Body of pancreas (tissue), 4 donors: ENCODE measurements around the gene PHOX2A. TPM values are rescaled to one million over a fixed set of nuclear protein-coding genes. Genes with fewer than 3 reads are reported as not detected.

Source experiments
- ATAC-seq: fragments of 150-250 bp; one replicate; pipeline ENCODE4 v1.9.1; 2016
- DNase-seq, 4 donors: peaks; one replicate each; pipeline ENCODE4 v3.0.0-alpha.2; 2019
- H3K27ac ChIP-seq, 4 donors: fragments of 200-600 bp; sonication (generic); 1 replicate in 3 of 4; 2 replicates in 1 of 4; pipeline versions ENCODE4 v1.5.1 to v1.6.1; 2016 to 2019; ENCODE audit warnings: mild to moderate bottlenecking in 1 of 4, mixed read lengths in 1 of 4, moderate library complexity in 1 of 4
- H3K27me3 ChIP-seq, 2 donors: fragments of 200-600 bp; sonication (generic); one replicate each; pipeline ENCODE4 v1.6.0; 2016; ENCODE audit warnings: mild to moderate bottlenecking in 1 of 2
- H3K36me3 ChIP-seq, 2 donors: fragments of 200-600 bp; sonication (generic); replicated peaks in 1 of 2; 2 replicates each; pipeline ENCODE4 v1.5.1; 2016; ENCODE audit warnings: low read depth in 2 of 2; ENCODE audit not compliant: insufficient read depth in 1 of 2
- H3K4me1 ChIP-seq: fragments of 200-600 bp; sonication (generic); one replicate; pipeline ENCODE4 v1.6.0; 2016
- H3K4me3 ChIP-seq, 2 donors: fragments of 200-600 bp; sonication (generic); 1 replicate in 1 of 2; 2 replicates in 1 of 2; pipeline ENCODE4 v1.5.1; 2016 to 2019
- H3K9me3 ChIP-seq, 3 donors: fragments of 200-600 bp; sonication (generic); 1 replicate in 2 of 3; 2 replicates in 1 of 3; pipeline ENCODE4 v1.5.1; 2016
- POLR2A ChIP-seq, 3 donors: fragments of 450-650 bp; IDR thresholded peaks; one replicate each; pipeline ENCODE4 v1.6.1; 2016; ENCODE audit warnings: antibody characterized with exemption in 3 of 3, mild to moderate bottlenecking in 2 of 3
- WGBS, 2 donors: methylation state at CpG; one replicate each; pipeline ENCODE4 v1.1.5; 2017; 5-methylcytosine and 5-hydroxymethylcytosine counted together
- intact Hi-C: fragments of 100-400 bp; cut with DNase I; formaldehyde crosslinking; loops from one replicate; pipeline ENCODE4 v1.15.1; 2023
- total RNA-seq, 2 donors: library from RNA; depleted of rRNA; stranded (reverse); fragments of >200 nt; gene quantifications; one replicate each; pipeline ENCODE4 v1.1.0, GENCODE V29; 2016
- TF ChIP-seq, protein P1 (sequence below), 7 experiments: fragments of 450-650 bp in 4 of 7; fragments of 200-600 bp in 3 of 7; sonication (generic) in 3 of 7; IDR thresholded peaks; one replicate each; pipeline ENCODE4 v1.5.1; 2016 to 2019; ENCODE audit warnings: antibody characterized with exemption in 7 of 7

Gene PHOX2A
- total RNA-seq, 2 donors from 2014 or later = not detected

DNA sequence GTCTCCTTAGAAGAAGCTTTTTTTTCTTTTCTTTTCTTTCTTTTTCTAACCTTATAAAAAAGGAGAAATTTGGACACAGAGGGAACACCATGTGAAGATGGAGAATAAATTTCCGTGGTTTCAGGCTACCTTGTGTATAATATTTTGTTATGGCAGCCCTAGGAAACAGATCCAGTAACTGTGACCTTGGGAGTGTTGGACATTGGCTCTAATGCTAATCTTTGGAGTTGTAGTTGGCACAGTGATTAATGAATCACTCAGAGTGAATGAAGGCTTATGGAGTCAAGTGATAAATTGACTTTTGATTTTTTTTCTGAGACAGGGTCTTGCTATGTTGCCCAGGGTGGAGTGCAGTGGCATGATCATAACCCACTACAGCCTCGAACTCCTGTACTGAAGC is 15.5 kb upstream of the PHOX2A start:
- Histone ChIP-seq H3K4me3 (no peak overlapping the region), H3K36me3 (no peaks in the 10 kb centered on the region), H3K27ac (no peak overlapping the region), H3K9me3 (no peaks in the 10 kb centered on the region), H3K4me1 (no peaks in the 10 kb centered on the region), H3K27me3 (no peaks in the 10 kb centered on the region)
- WGBS, 2 donors = 54 to 57% methylated on average over 2 of the region's 2 CpGs
- TF ChIP-seq, protein P1, sequence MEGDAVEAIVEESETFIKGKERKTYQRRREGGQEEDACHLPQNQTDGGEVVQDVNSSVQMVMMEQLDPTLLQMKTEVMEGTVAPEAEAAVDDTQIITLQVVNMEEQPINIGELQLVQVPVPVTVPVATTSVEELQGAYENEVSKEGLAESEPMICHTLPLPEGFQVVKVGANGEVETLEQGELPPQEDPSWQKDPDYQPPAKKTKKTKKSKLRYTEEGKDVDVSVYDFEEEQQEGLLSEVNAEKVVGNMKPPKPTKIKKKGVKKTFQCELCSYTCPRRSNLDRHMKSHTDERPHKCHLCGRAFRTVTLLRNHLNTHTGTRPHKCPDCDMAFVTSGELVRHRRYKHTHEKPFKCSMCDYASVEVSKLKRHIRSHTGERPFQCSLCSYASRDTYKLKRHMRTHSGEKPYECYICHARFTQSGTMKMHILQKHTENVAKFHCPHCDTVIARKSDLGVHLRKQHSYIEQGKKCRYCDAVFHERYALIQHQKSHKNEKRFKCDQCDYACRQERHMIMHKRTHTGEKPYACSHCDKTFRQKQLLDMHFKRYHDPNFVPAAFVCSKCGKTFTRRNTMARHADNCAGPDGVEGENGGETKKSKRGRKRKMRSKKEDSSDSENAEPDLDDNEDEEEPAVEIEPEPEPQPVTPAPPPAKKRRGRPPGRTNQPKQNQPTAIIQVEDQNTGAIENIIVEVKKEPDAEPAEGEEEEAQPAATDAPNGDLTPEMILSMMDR (IDR thresholded peaks at IDR 0.05) = no peak
- TF ChIP-seq POLR2A (IDR thresholded peaks at IDR 0.05) = no peak
- intact Hi-C loops = no loop called here
- ATAC-seq = peak; percentile 27
- no peak for DNase-seq

DNA sequence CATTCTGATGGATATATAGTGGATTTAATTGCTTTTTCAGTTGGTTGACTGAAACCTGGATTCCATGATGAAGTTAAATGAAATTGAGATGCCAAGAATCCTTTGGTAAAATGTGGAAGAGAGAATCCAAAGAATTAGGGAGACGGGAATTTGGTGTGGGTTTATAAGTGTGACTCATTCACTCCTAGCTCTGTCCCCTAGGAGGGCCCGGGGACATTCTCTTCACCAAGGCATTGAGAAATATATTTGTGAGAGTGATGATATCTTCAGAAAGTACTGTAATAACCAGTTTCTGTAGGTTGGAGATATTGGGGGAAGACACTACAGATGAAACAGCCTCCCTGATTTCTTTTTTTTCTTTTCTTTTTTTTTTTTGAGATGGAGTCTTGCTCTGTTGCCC is 13.6 kb upstream of the PHOX2A start:
- Histone ChIP-seq H3K36me3 (no peaks in the 10 kb centered on the region), H3K27ac (no peak overlapping the region), H3K4me1 (no peaks in the 10 kb centered on the region), H3K4me3 (no peak overlapping the region), H3K9me3 (no peaks in the 10 kb centered on the region), H3K27me3 (no peaks in the 10 kb centered on the region)
- ATAC-seq (no peak), DNase-seq (no peak)
- TF ChIP-seq, protein P1 (IDR thresholded peaks at IDR 0.05) = no peak
- TF ChIP-seq POLR2A (IDR thresholded peaks at IDR 0.05) = no peak
- intact Hi-C loops = no loop called here
- 80 to 83% methylated on average over 2 of the region's 2 CpGs for WGBS, 2 donors

DNA sequence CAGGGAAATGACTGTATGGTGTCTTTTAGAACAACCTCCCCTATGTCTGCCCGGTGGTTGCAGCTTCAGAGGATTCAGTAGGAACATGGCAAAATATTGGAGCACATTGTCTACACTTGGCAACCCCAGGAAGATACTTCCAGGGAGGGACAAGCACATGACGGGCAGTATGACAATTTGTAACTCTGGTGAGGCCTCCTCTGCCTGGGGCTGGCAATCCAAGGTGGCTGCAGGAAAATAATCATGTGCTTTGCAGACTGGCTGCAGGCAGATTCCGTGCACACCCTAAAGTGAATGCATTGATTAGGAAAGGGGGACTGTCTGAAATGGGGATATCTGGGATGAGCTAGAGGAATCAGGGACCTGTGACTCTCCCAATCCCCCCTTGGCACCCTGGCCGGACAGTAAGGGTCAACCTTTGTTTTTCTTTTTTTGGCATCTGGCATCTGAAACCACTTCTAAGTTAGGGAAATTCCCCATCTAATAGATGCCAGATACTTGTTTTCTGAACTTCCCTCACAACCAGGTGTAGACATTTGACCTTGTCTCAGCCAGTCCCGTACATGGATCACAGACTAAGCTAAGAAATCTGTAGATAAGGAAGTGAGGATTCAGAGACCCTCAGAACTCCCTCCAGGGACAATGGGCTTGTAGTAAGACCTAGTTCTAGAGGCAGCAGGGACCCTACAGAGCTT is 10.5 kb upstream of the PHOX2A start:
- Histone ChIP-seq H3K4me3 (no peak overlapping the region), H3K36me3 (no peaks in the 10 kb centered on the region), H3K27me3 (no peaks in the 10 kb centered on the region), H3K4me1 (no peaks in the 10 kb centered on the region), H3K27ac (no peak overlapping the region), H3K9me3 (no peaks in the 10 kb centered on the region)
- WGBS, 2 donors = 62 to 65% methylated on average over 4 to 5 of the region's 5 CpGs
- TF ChIP-seq POLR2A (IDR thresholded peaks at IDR 0.05) = no peak
- TF ChIP-seq, protein P1 (IDR thresholded peaks at IDR 0.05) = no peak
- DNase-seq (no peak), ATAC-seq (no peak)
- intact Hi-C loops = no loop called here

DNA sequence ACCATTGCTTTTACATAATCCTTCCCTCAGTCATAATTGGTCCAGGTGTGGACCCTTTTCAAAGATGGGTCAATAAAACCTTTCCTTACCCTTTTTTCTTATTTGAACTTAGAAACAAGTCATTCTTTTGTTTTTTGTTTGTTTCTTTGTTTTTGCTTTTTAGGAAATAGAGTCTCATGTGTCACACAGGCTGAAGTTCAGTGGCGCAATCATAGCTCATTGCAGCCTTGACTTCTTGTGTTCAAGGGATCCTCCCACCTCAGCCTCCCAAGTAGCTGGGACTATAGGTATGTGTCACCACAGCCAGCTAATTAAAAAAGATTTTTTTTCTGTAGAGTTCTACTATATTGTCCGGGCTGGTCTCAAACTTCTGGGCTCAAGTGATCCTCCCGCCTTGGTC is 9.4 kb upstream of the PHOX2A start:
- H3K27me3 ChIP-seq = no peaks in the 10 kb centered on the region
- DNase-seq = no peak
- ATAC-seq = no peak
- no peak overlapping the region for H3K27ac ChIP-seq
- no peaks in the 10 kb centered on the region for H3K4me1 ChIP-seq
- WGBS, 2 donors = 89 to 93% methylated on average over 3 of the region's 3 CpGs
- no peaks in the 10 kb centered on the region for H3K36me3 ChIP-seq
- no peaks in the 10 kb centered on the region for H3K9me3 ChIP-seq
- intact Hi-C loops = no loop called here
- H3K4me3 ChIP-seq = no peak overlapping the region
- TF ChIP-seq, protein P1 (IDR thresholded peaks at IDR 0.05) = no peak
- no peak for TF ChIP-seq POLR2A (IDR thresholded peaks at IDR 0.05)

DNA sequence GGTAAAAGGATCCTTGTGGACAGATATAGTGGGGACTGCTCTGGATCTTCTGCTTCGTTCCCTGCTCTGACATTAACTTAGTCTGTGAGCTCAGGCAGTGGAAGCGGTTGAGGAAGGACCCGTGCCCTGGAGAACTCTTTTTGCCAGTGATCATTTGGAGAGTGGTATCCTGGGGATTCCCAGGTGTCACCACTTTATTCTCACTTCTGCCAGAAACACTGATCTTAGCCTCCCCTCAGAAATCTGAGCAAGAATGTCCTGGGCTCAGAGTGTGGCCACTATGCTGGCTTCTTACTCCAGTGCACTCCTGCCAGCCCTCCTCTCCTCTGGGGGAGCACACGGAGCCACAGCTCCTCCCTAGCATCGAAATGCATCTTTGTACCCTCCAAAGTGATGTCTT is 7.6 kb upstream of the PHOX2A start:
- WGBS, 2 donors = 70 to 76% methylated on average over 5 of the region's 5 CpGs
- Histone ChIP-seq H3K27me3 (no peaks in the 10 kb centered on the region), H3K27ac (no peak overlapping the region), H3K4me1 (no peaks in the 10 kb centered on the region), H3K36me3 (no peaks in the 10 kb centered on the region), H3K9me3 (no peaks in the 10 kb centered on the region), H3K4me3 (no peak overlapping the region)
- TF ChIP-seq, protein P1 (IDR thresholded peaks at IDR 0.05) = no peak
- no peak for TF ChIP-seq POLR2A (IDR thresholded peaks at IDR 0.05)
- DNase-seq = no peak
- ATAC-seq = no peak
- intact Hi-C loops = no loop called here
